Astrocyte (in vitro differentiated cells and primary cell): ENCODE results near the gene GPM6B. TPM values are rescaled to one million over a fixed set of nuclear protein-coding genes. Genes with fewer than 3 reads are reported as not detected.

Experiments
- DNase-seq: peaks from one replicate; pipeline ENCODE4 v3.0.0-alpha.2; 2010; ENCODE audit warnings: low read depth
- FAIRE-seq: peaks from 2 replicates; lab custom pipeline; 2011; peaks lifted over from hg19 to GRCh38; lab: Jason Lieb, UNC
- H2AFZ ChIP-seq: 2 replicates; pipeline ENCODE4 v1.6.0; 2012; ENCODE audit warnings: low read depth, low read length, inconsistent platforms
- H3K27ac ChIP-seq: 2 replicates; pipeline ENCODE4 v1.5.1; 2011; ENCODE audit warnings: low read depth, low read length, inconsistent platforms
- H3K27me3 ChIP-seq: 2 replicates; pipeline ENCODE4 v1.6.0; 2011; ENCODE audit warnings: low read length, inconsistent platforms; ENCODE audit not compliant: insufficient read depth
- H3K36me3 ChIP-seq: 2 replicates; pipeline ENCODE4 v1.5.1; 2011; ENCODE audit warnings: low read length, inconsistent platforms; ENCODE audit not compliant: insufficient read depth
- H3K4me1 ChIP-seq: 2 replicates; pipeline ENCODE4 v1.5.1; 2011; ENCODE audit warnings: low read length, inconsistent platforms; ENCODE audit not compliant: insufficient read depth
- H3K4me2 ChIP-seq: 2 replicates; pipeline ENCODE4 v1.6.0; 2012; ENCODE audit warnings: low read length, inconsistent platforms
- H3K4me3 ChIP-seq: 2 replicates; pipeline ENCODE4 v1.5.1; 2011; ENCODE audit warnings: low read depth, mild to moderate bottlenecking, low read length, inconsistent platforms; ENCODE audit not compliant: insufficient read depth
- H3K79me2 ChIP-seq: 2 replicates; pipeline ENCODE4 v1.6.0; 2012; ENCODE audit warnings: mild to moderate bottlenecking, low read length, inconsistent platforms; ENCODE audit not compliant: insufficient read depth
- H3K9ac ChIP-seq: 2 replicates; pipeline ENCODE4 v1.6.0; 2012; ENCODE audit warnings: mild to moderate bottlenecking, low read length, inconsistent platforms
- H3K9me3 ChIP-seq: 2 replicates; pipeline ENCODE4 v1.5.1; 2012; ENCODE audit warnings: low read depth, mild to moderate bottlenecking, low read length, inconsistent platforms; ENCODE audit not compliant: insufficient read depth
- H4K20me1 ChIP-seq: 2 replicates; pipeline ENCODE4 v1.6.0; 2012; ENCODE audit warnings: low read length, inconsistent platforms; ENCODE audit not compliant: insufficient read depth
- H3K27ac Mint-ChIP-seq: one replicate; pipeline ENCODE4 v1.8.0; 2021; ENCODE audit warnings: mild to moderate bottlenecking, mixed read lengths; ENCODE audit not compliant: unreplicated experiment
- H3K27me3 Mint-ChIP-seq: one replicate; pipeline ENCODE4 v1.8.0; 2021; ENCODE audit warnings: low read depth, mixed read lengths; ENCODE audit not compliant: unreplicated experiment
- H3K36me3 Mint-ChIP-seq: one replicate; pipeline ENCODE4 v1.8.0; 2021; ENCODE audit warnings: low read depth, mixed read lengths; ENCODE audit not compliant: unreplicated experiment
- H3K4me1 Mint-ChIP-seq: one replicate; pipeline ENCODE4 v1.8.0; 2021; ENCODE audit warnings: low read depth, mixed read lengths; ENCODE audit not compliant: unreplicated experiment
- H3K4me3 Mint-ChIP-seq: one replicate; pipeline ENCODE4 v1.8.0; 2021; ENCODE audit warnings: mild to moderate bottlenecking, moderate library complexity, mixed read lengths; ENCODE audit not compliant: unreplicated experiment
- H3K9me3 Mint-ChIP-seq: one replicate; pipeline ENCODE4 v1.8.0; 2021; ENCODE audit warnings: mild to moderate bottlenecking, mixed read lengths; ENCODE audit not compliant: unreplicated experiment
- CTCF ChIP-seq: IDR thresholded peaks from 2 replicates; pipeline ENCODE4 v1.5.1; 2011; ENCODE audit warnings: low read depth, mild to moderate bottlenecking, inconsistent platforms, low read length, moderate library complexity; ENCODE audit not compliant: insufficient read depth
- EZH2 ChIP-seq: IDR thresholded peaks from 2 replicates; pipeline ENCODE4 v1.6.1; 2012; ENCODE audit warnings: mild to moderate bottlenecking, low read length, inconsistent platforms; ENCODE audit not compliant: insufficient read depth
- total RNA-seq: library from RNA; stranded (reverse); gene quantifications from 2 replicates; pipeline ENCODE4 v1.2.1, GENCODE V29; 2021

The GPM6B gene
- total RNA-seq, 1 donor from 2014 or later, result 21.5 TPM

- Mint-ChIP-seq H3K4me3 (no peak overlapping the region), H3K9me3 (no peaks in the 10 kb centered on the region), H3K27ac (no peak overlapping the region), H3K4me1 (no peaks in the 10 kb centered on the region), H3K36me3 (no peaks in the 10 kb centered on the region), H3K27me3 (no peaks in the 10 kb centered on the region)
- no peaks in the 10 kb centered on the region for H4K20me1 ChIP-seq
- no peak overlapping the region for H3K27ac ChIP-seq
- H3K36me3 ChIP-seq, result peaks cover 11% of the 10 kb centered on the region
- no peak overlapping the region for H2AFZ ChIP-seq
- no peak overlapping the region for H3K9ac ChIP-seq
- TF ChIP-seq EZH2 (no peak), CTCF (no peak)
- no peak overlapping the region for H3K4me3 ChIP-seq
- H3K4me1 ChIP-seq, result no peaks in the 10 kb centered on the region
- H3K79me2 ChIP-seq, result no peaks in the 10 kb centered on the region
- FAIRE-seq (no peak), DNase-seq (no peak)
- no peaks in the 10 kb centered on the region for H3K9me3 ChIP-seq
- no peaks in the 10 kb centered on the region for H3K27me3 ChIP-seq
- H3K4me2 ChIP-seq, result no peak overlapping the region
Measured at GRCh38 chrX:13755254-13755653, 61.6 kb downstream of the GPM6B start.

GRCh38 chrX:13754765-13755164 is 62.1 kb downstream of the GPM6B start:
- DNase-seq, result no peak
- no peak for TF ChIP-seq EZH2
- no peak for TF ChIP-seq CTCF
- no peak overlapping the region for H3K27ac ChIP-seq
- Mint-ChIP-seq H3K27ac (no peak overlapping the region), H3K4me1 (no peaks in the 10 kb centered on the region), H3K27me3 (no peaks in the 10 kb centered on the region), H3K9me3 (no peaks in the 10 kb centered on the region), H3K4me3 (no peak overlapping the region), H3K36me3 (no peaks in the 10 kb centered on the region)
- peak; percentile 68 for FAIRE-seq
- no peak overlapping the region for H3K9ac ChIP-seq
- no peak overlapping the region for H3K4me2 ChIP-seq
- no peak overlapping the region for H3K4me3 ChIP-seq
- no peaks in the 10 kb centered on the region for H3K4me1 ChIP-seq
- H3K79me2 ChIP-seq, result no peaks in the 10 kb centered on the region
- H3K27me3 ChIP-seq, result no peaks in the 10 kb centered on the region
- no peak overlapping the region for H2AFZ ChIP-seq
- no peaks in the 10 kb centered on the region for H4K20me1 ChIP-seq
- H3K9me3 ChIP-seq, result no peaks in the 10 kb centered on the region
- H3K36me3 ChIP-seq, result peaks cover 11% of the 10 kb centered on the region

- FAIRE-seq, result peak; percentile 37
- no peak overlapping the region for H3K4me2 ChIP-seq
Measured at GRCh38 chrX:13752646-13753045, 64.2 kb downstream of the GPM6B start.

More at GRCh38 chrX:13752646-13753045, 64.2 kb downstream of the GPM6B start:
- no peak overlapping the region for H3K27ac ChIP-seq
- no peak overlapping the region for H3K27ac Mint-ChIP-seq
- no peak overlapping the region for H3K4me3 Mint-ChIP-seq
- no peaks in the 10 kb centered on the region for H3K9me3 ChIP-seq
- no peaks in the 10 kb centered on the region for H3K9me3 Mint-ChIP-seq
- H3K27me3 ChIP-seq, result no peaks in the 10 kb centered on the region
- peaks cover 5% of the 10 kb centered on the region for H3K4me1 Mint-ChIP-seq
- no peak overlapping the region for H3K4me3 ChIP-seq
- H3K9ac ChIP-seq, result no peak overlapping the region
- TF ChIP-seq EZH2 (no peak), CTCF (no peak)
- no peak for DNase-seq
- H3K4me1 ChIP-seq, result no peaks in the 10 kb centered on the region
- H2AFZ ChIP-seq, result no peak overlapping the region
- no peaks in the 10 kb centered on the region for H3K36me3 Mint-ChIP-seq
- peaks cover 6% of the 10 kb centered on the region for H3K36me3 ChIP-seq
- H3K79me2 ChIP-seq, result no peaks in the 10 kb centered on the region
- H4K20me1 ChIP-seq, result no peaks in the 10 kb centered on the region
- no peaks in the 10 kb centered on the region for H3K27me3 Mint-ChIP-seq
